SK-N-SH (cell line): ENCODE results near the gene FSIP1. TPM values are rescaled to one million over a fixed set of nuclear protein-coding genes. Genes with fewer than 3 reads are reported as not detected.

Source experiments
- CTCF ChIA-PET: fragments of 300-600, 350-600 bp; formaldehyde crosslinking; extraction: SDS; loops from one replicate; lab custom pipeline; 2021; lab: Yijun Ruan, JAX
- POLR2A ChIA-PET: fragments of 350-600 bp; sonication (Branson Sonifier 250); formaldehyde crosslinking; extraction: SDS; loops from one replicate; lab custom pipeline; 2020; ENCODE audit warnings: antibody characterized with exemption, inconsistent platforms; lab: Yijun Ruan, JAX
- DNase-seq: peaks from one replicate; pipeline ENCODE4 v3.0.0; 2012
- H2AFZ ChIP-seq: fragments of 200-600 bp; sonication (generic); 2 replicates; pipeline ENCODE4 v1.8.1; 2016; ENCODE audit warnings: antibody characterized with exemption, mild to moderate bottlenecking, low read depth
- H3F3A ChIP-seq: fragments of 200-600 bp; sonication (generic); replicated peaks from 2 replicates; pipeline ENCODE3; 2016; ENCODE audit warnings: antibody characterized with exemption, mild to moderate bottlenecking; ENCODE audit not compliant: insufficient read depth
- H3K27ac ChIP-seq, 2 experiments: fragments of 200-500 bp in 1 of 2; fragments of 200-600 bp in 1 of 2; sonication (Bioruptor generic) in 1 of 2; sonication (generic), shearing (Covaris generic) in 1 of 2; 2 replicates each; pipeline versions ENCODE4 v1.5.1 to v1.6.1; 2014 to 2016; ENCODE audit warnings: low read depth in 2 of 2, inconsistent platforms in 1 of 2, low read length in 1 of 2, mild to moderate bottlenecking in 1 of 2, mixed read lengths in 1 of 2
- H3K27me3 ChIP-seq: fragments of 200-600 bp; sonication (generic), shearing (Covaris generic); 2 replicates; pipeline ENCODE4 v1.6.1; 2016; ENCODE audit warnings: mixed run types; ENCODE audit not compliant: insufficient read depth
- H3K36me3 ChIP-seq, 2 experiments: fragments of 200-500 bp in 1 of 2; fragments of 200-600 bp in 1 of 2; sonication (Bioruptor generic) in 1 of 2; sonication (generic) in 1 of 2; replicated peaks in 1 of 2; 2 replicates each; pipeline versions ENCODE3 to v1.5.1; 2014 to 2016; ENCODE audit warnings: low read length in 1 of 2, mild to moderate bottlenecking in 1 of 2; ENCODE audit not compliant: insufficient read depth in 2 of 2, control insufficient read depth in 1 of 2
- H3K4me1 ChIP-seq, 2 experiments: fragments of 200-500 bp in 1 of 2; fragments of 200-600 bp in 1 of 2; sonication (Bioruptor generic) in 1 of 2; sonication (generic), shearing (Covaris generic) in 1 of 2; 2 replicates each; pipeline versions ENCODE4 v1.5.1 to v1.6.1; 2014 to 2016; ENCODE audit warnings: low read depth in 1 of 2, low read length in 1 of 2, mixed run types in 1 of 2; ENCODE audit not compliant: insufficient read depth in 2 of 2, control insufficient read depth in 1 of 2
- H3K4me2 ChIP-seq: fragments of 200-600 bp; sonication (generic), shearing (Covaris generic); 2 replicates; pipeline ENCODE4 v1.6.1; 2017; ENCODE audit warnings: mixed run types
- H3K4me3 ChIP-seq, 2 experiments: fragments of 200-500 bp in 1 of 2; fragments of 200-600 bp in 1 of 2; sonication (Bioruptor generic) in 1 of 2; sonication (generic), shearing (Covaris generic) in 1 of 2; 2 replicates each; pipeline versions ENCODE4 v1.5.1 to v1.8.1; 2014 to 2016; ENCODE audit warnings: low read depth in 2 of 2, inconsistent platforms in 1 of 2, low read length in 1 of 2, mild to moderate bottlenecking in 1 of 2, mixed read lengths in 1 of 2, moderate library complexity in 1 of 2
- H3K79me2 ChIP-seq: fragments of 200-600 bp; sonication (generic); 2 replicates; pipeline ENCODE4 v1.8.1; 2017; ENCODE audit warnings: mild to moderate bottlenecking; ENCODE audit not compliant: insufficient read depth
- H3K9ac ChIP-seq: fragments of 200-600 bp; sonication (generic); 2 replicates; pipeline ENCODE4 v1.6.1; 2017; ENCODE audit warnings: mixed run types
- H3K9me2 ChIP-seq: fragments of 200-600 bp; sonication (generic); 2 replicates; pipeline ENCODE4 v1.6.1; 2017; ENCODE audit warnings: mixed run types
- H3K9me3 ChIP-seq: fragments of 200-600 bp; sonication (generic); 2 replicates; pipeline ENCODE4 v1.6.1; 2017; ENCODE audit warnings: mixed run types, mild to moderate bottlenecking, moderate library complexity
- H4K20me1 ChIP-seq: fragments of 200-600 bp; sonication (generic); 2 replicates; pipeline ENCODE4 v1.6.1; 2017; ENCODE audit warnings: mild to moderate bottlenecking, mixed run types; ENCODE audit not compliant: insufficient read depth
- CHD2 ChIP-seq: fragments of 150-350 bp; IDR thresholded peaks from 2 replicates; pipeline ENCODE4 v1.6.1; 2018; ENCODE audit warnings: low read length; ENCODE audit not compliant: partially characterized antibody
- EZH2phosphoT487 ChIP-seq: fragments of 200-600 bp; sonication (generic); IDR thresholded peaks from 2 replicates; pipeline ENCODE4 v1.6.1; 2017; ENCODE audit warnings: low read depth, mixed run types, mild to moderate bottlenecking, antibody characterized with exemption, moderate library complexity, borderline replicate concordance
- FOSL2 ChIP-seq: IDR thresholded peaks from 2 replicates; pipeline ENCODE4 v1.4.0; 2012; ENCODE audit warnings: low read depth, mild to moderate bottlenecking, moderate library complexity, borderline replicate concordance
- FOXJ3 ChIP-seq: sonication (generic); formaldehyde crosslinking; IDR thresholded peaks from 2 replicates; pipeline ENCODE4 v1.5.1; 2020; ENCODE audit warnings: mild to moderate bottlenecking, missing genetic modification reagents
- GABPA ChIP-seq: IDR thresholded peaks from 2 replicates; pipeline ENCODE4 v1.4.0; 2012; ENCODE audit warnings: low read depth, mild to moderate bottlenecking
- RCOR1 ChIP-seq: fragments of 150-350 bp; IDR thresholded peaks from 2 replicates; pipeline ENCODE4 v1.6.1; 2017; ENCODE audit warnings: antibody characterized with exemption, low read length
- RFX5 ChIP-seq: IDR thresholded peaks from 2 replicates; pipeline ENCODE4 v1.6.1; 2012; ENCODE audit warnings: mild to moderate bottlenecking, improper control_type of control experiment, low read length
- SMC3 ChIP-seq: IDR thresholded peaks from 2 replicates; pipeline ENCODE4 v1.6.1; 2012; ENCODE audit warnings: low read depth, low read length, improper control_type of control experiment
- WGBS: methylation state at CpG from one replicate; pipeline ENCODE4 v1.1.6; 2017; ENCODE audit warnings: low lambda C conversion rate; 5-methylcytosine and 5-hydroxymethylcytosine counted together
- polyA plus RNA-seq, 3 experiments: library from polyadenylated mRNA; depleted of rRNA; stranded (reverse); fragments of >200 nt; gene quantifications; 2 replicates each; pipeline ENCODE4 v1.2.3, GENCODE V29; 2012
- TF ChIP-seq, protein P1 (sequence below): IDR thresholded peaks from 2 replicates; pipeline ENCODE4 v1.4.0; 2012; ENCODE audit warnings: low read depth
- TF ChIP-seq, protein P2 (sequence below): IDR thresholded peaks from 2 replicates; pipeline ENCODE4 v1.4.0; 2012; ENCODE audit warnings: low read depth, borderline replicate concordance
- TF ChIP-seq, protein P3 (sequence below): fragments of 200-600 bp; sonication (generic); IDR thresholded peaks from 2 replicates; pipeline ENCODE4 v1.6.1; 2017; ENCODE audit warnings: antibody characterized with exemption, mild to moderate bottlenecking, moderate library complexity
- TF ChIP-seq, protein P4 (sequence below): fragments of 150-350 bp; IDR thresholded peaks from 2 replicates; pipeline ENCODE4 v1.6.1; 2016; ENCODE audit warnings: mild to moderate bottlenecking, low read depth, low read length
- TF ChIP-seq, protein P5 (sequence below): IDR thresholded peaks from 2 replicates; pipeline ENCODE4; 2012

The FSIP1 gene
- polyA plus RNA-seq, 1 of the 3 experiments (the other 2 are of a cell fraction) = 0.43 TPM

DNA sequence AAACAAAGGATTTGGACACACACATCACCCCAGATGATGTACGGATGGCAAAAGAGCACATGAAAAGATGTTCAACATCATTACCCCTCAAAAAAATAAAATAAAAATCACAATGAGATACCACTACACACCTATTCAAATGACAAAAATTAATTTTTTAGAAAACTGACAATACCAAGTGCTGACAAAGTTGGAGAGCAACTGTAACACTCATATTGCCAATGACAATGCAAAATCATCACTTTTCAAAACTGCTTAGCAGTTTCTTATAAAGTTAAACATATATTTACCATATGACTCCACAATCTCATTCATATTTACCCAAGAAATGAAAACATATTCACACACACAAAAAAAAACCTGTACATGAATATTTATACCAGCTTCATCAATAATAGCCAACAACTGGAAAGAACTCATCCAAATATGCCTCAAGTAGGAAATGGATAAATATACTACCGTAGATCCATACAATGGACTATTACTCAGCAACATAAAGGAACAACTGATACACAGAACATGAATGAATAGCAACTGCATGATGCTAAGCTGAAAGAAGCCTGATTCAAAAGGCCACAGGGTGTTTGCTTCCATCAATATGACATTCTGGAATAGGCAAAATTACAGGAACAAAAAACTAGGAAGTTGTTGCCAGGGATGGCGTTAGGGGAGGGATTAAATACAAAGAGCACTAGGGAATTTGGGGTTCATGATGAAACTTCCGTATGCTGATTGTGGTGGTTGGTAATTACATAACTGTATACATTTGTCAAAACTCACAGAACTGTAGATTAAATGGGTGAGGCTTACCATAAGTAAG, 1.3 kb downstream of the FSIP1 start:
- TF ChIP-seq RFX5 = no peak
- no peak for TF ChIP-seq GABPA
- no peak for TF ChIP-seq CHD2
- TF ChIP-seq, protein P1, sequence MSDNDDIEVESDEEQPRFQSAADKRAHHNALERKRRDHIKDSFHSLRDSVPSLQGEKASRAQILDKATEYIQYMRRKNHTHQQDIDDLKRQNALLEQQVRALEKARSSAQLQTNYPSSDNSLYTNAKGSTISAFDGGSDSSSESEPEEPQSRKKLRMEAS = no peak
- TF ChIP-seq, protein P2, sequence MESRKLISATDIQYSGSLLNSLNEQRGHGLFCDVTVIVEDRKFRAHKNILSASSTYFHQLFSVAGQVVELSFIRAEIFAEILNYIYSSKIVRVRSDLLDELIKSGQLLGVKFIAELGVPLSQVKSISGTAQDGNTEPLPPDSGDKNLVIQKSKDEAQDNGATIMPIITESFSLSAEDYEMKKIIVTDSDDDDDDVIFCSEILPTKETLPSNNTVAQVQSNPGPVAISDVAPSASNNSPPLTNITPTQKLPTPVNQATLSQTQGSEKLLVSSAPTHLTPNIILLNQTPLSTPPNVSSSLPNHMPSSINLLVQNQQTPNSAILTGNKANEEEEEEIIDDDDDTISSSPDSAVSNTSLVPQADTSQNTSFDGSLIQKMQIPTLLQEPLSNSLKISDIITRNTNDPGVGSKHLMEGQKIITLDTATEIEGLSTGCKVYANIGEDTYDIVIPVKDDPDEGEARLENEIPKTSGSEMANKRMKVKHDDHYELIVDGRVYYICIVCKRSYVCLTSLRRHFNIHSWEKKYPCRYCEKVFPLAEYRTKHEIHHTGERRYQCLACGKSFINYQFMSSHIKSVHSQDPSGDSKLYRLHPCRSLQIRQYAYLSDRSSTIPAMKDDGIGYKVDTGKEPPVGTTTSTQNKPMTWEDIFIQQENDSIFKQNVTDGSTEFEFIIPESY = no peak
- TF ChIP-seq RCOR1 = no peak
- TF ChIP-seq, protein P3, sequence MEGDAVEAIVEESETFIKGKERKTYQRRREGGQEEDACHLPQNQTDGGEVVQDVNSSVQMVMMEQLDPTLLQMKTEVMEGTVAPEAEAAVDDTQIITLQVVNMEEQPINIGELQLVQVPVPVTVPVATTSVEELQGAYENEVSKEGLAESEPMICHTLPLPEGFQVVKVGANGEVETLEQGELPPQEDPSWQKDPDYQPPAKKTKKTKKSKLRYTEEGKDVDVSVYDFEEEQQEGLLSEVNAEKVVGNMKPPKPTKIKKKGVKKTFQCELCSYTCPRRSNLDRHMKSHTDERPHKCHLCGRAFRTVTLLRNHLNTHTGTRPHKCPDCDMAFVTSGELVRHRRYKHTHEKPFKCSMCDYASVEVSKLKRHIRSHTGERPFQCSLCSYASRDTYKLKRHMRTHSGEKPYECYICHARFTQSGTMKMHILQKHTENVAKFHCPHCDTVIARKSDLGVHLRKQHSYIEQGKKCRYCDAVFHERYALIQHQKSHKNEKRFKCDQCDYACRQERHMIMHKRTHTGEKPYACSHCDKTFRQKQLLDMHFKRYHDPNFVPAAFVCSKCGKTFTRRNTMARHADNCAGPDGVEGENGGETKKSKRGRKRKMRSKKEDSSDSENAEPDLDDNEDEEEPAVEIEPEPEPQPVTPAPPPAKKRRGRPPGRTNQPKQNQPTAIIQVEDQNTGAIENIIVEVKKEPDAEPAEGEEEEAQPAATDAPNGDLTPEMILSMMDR = no peak
- TF ChIP-seq SMC3 = no peak
- no peak for TF ChIP-seq FOXJ3 (CRISPR knock-in tag)
- TF ChIP-seq, protein P4, sequence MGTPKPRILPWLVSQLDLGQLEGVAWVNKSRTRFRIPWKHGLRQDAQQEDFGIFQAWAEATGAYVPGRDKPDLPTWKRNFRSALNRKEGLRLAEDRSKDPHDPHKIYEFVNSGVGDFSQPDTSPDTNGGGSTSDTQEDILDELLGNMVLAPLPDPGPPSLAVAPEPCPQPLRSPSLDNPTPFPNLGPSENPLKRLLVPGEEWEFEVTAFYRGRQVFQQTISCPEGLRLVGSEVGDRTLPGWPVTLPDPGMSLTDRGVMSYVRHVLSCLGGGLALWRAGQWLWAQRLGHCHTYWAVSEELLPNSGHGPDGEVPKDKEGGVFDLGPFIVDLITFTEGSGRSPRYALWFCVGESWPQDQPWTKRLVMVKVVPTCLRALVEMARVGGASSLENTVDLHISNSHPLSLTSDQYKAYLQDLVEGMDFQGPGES = no peak
- TF ChIP-seq, protein P5, sequence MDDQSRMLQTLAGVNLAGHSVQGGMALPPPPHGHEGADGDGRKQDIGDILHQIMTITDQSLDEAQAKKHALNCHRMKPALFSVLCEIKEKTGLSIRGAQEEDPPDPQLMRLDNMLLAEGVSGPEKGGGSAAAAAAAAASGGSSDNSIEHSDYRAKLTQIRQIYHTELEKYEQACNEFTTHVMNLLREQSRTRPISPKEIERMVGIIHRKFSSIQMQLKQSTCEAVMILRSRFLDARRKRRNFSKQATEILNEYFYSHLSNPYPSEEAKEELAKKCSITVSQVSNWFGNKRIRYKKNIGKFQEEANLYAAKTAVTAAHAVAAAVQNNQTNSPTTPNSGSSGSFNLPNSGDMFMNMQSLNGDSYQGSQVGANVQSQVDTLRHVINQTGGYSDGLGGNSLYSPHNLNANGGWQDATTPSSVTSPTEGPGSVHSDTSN = no peak
- TF ChIP-seq EZH2phosphoT487 = no peak
- no peak for TF ChIP-seq FOSL2
- TF ChIP-seq, all 33 proteins: peak for 0
- Histone ChIP-seq H3K4me3 (peak overlapping the region in 1 of 2 experiments; percentile 67; a peak in 1 of 4 replicates), H2AFZ (no peak overlapping the region), H3K36me3 (no peaks in the 10 kb centered on the region), H3K79me2 (peaks cover 25% of the 10 kb centered on the region), H3F3A (peaks cover 17% of the 10 kb centered on the region), H3K27me3 (no peaks in the 10 kb centered on the region), H3K9ac (no peak overlapping the region; the same call in 1 of the 2 replicates), H3K4me1 (peaks cover 0 to 14% of the 10 kb centered on the region in 2 experiments; a peak in 2 of 4 replicates), H3K9me3 (no peaks in the 10 kb centered on the region), H3K4me2 (no peak overlapping the region), H4K20me1 (no peaks in the 10 kb centered on the region), H3K27ac (peak overlapping the region in 1 of 2 experiments; percentile 87; a peak in 3 of 4 replicates), H3K9me2 (no peaks in the 10 kb centered on the region)
- POLR2A ChIA-PET = interaction anchor here (1.8 kb wide), 1 partner anchor 152 kb away, joined by 6 read pairs; the partner anchor contains the start of gene EIF2AK4
- 92% methylated on average over 4 of the region's 4 CpGs for WGBS
- CTCF ChIA-PET = interaction anchor here (1.3 to 1.6 kb wide), 3 partner anchors 24 to 1081 kb away, joined by 3 to 7 read pairs (median 3); no protein-coding TSS in a partner anchor
- no peak for DNase-seq
